ENCODE data around the gene NOL4L.

Gene NOL4L

DNA sequence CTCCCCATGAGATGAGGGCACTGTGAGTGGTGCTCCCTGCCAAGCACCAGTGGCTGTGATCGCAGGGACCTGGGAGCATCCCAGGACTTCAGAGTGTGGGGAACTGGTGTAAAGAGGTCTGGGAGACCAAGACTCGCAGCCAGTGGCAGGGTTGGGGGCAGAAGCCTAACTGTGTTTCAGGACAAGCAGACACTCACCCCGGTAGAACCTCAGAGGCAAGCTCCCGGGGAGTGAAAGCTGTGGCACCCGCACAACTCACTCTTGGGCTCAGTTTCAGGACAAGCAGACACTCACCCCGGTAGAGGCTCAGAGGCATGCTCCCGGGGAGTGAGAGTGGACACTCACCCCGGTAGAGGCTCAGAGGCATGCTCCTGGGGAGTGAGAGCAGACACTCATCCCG lies 114.2 kb downstream of the NOL4L start:
- Histone ChIP-seq H3K4me2 (ENCODE audit: low read depth, low read length, poor library complexity, severe bottlenecking) (no peak overlapping the region), H3K4me3 (ENCODE audit: insufficient read depth, low read length, poor library complexity, severe bottlenecking) (no peak overlapping the region), H3K27ac (ENCODE audit: low read depth, low read length) (no peak overlapping the region), H4K20me1 (ENCODE audit: low read depth, low read length) (no peaks in the 10 kb centered on the region), H3K9me2 (replicated peaks; ENCODE audit: insufficient read depth, low read length) (no peaks in the 10 kb centered on the region), H2AFZ (ENCODE audit: low read depth, low read length, severe bottlenecking) (no peak overlapping the region), H3K9me3 (ENCODE audit: insufficient read depth, low read length) (no peaks in the 10 kb centered on the region), H3K9ac (ENCODE audit: low read length) (no peak overlapping the region), H3F3A (ENCODE audit: insufficient read depth) (no peaks in the 10 kb centered on the region), H3K79me2 (ENCODE audit: insufficient read depth, low read length) (no peaks in the 10 kb centered on the region), H3K36me3 (ENCODE audit: low read length) (no peaks in the 10 kb centered on the region), H3K27me3 (ENCODE audit: low read length) (no peaks in the 10 kb centered on the region)
- no peak for TF ChIP-seq EZH2phosphoT487 (conservative IDR thresholded peaks at IDR 0.05; ENCODE audit: low read length)

GRCh38 chr20:32470025-32470861 lies 114.9 kb downstream of the NOL4L start:
- no peak for TF ChIP-seq EZH2phosphoT487 (conservative IDR thresholded peaks at IDR 0.05; ENCODE audit: low read length)
- TF ChIP-seq, protein P1, sequence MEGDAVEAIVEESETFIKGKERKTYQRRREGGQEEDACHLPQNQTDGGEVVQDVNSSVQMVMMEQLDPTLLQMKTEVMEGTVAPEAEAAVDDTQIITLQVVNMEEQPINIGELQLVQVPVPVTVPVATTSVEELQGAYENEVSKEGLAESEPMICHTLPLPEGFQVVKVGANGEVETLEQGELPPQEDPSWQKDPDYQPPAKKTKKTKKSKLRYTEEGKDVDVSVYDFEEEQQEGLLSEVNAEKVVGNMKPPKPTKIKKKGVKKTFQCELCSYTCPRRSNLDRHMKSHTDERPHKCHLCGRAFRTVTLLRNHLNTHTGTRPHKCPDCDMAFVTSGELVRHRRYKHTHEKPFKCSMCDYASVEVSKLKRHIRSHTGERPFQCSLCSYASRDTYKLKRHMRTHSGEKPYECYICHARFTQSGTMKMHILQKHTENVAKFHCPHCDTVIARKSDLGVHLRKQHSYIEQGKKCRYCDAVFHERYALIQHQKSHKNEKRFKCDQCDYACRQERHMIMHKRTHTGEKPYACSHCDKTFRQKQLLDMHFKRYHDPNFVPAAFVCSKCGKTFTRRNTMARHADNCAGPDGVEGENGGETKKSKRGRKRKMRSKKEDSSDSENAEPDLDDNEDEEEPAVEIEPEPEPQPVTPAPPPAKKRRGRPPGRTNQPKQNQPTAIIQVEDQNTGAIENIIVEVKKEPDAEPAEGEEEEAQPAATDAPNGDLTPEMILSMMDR (IDR thresholded peaks at IDR 0.05; ENCODE audit: insufficient read depth, low read length, poor library complexity, severe bottlenecking), result peak; percentile 49
- Histone ChIP-seq H3K79me2 (ENCODE audit: insufficient read depth, low read length) (no peaks in the 10 kb centered on the region), H3K9me2 (replicated peaks; ENCODE audit: insufficient read depth, low read length) (no peaks in the 10 kb centered on the region), H3K27me3 (ENCODE audit: low read length) (no peaks in the 10 kb centered on the region), H4K20me1 (ENCODE audit: low read depth, low read length) (no peaks in the 10 kb centered on the region), H3F3A (ENCODE audit: insufficient read depth) (no peaks in the 10 kb centered on the region), H3K27ac (ENCODE audit: low read depth, low read length) (no peak overlapping the region), H2AFZ (ENCODE audit: low read depth, low read length, severe bottlenecking) (no peak overlapping the region), H3K9me3 (ENCODE audit: insufficient read depth, low read length) (no peaks in the 10 kb centered on the region), H3K36me3 (ENCODE audit: low read length) (no peaks in the 10 kb centered on the region), H3K4me3 (ENCODE audit: insufficient read depth, low read length, poor library complexity, severe bottlenecking) (no peak overlapping the region), H3K4me2 (ENCODE audit: low read depth, low read length, poor library complexity, severe bottlenecking) (no peak overlapping the region), H3K9ac (ENCODE audit: low read length) (no peak overlapping the region)

GRCh38 chr20:32468860-32469259 lies 116.3 kb downstream of the NOL4L start:
- no peak overlapping the region for H3K4me2 ChIP-seq (ENCODE audit: low read depth, low read length, poor library complexity, severe bottlenecking)

GRCh38 chr20:32468313-32468640 lies 116.9 kb downstream of the NOL4L start:
- Histone ChIP-seq H3K36me3 (ENCODE audit: low read length) (no peaks in the 10 kb centered on the region), H3K4me2 (ENCODE audit: low read depth, low read length, poor library complexity, severe bottlenecking) (no peak overlapping the region), H3K9me2 (replicated peaks; ENCODE audit: insufficient read depth, low read length) (no peaks in the 10 kb centered on the region), H3K79me2 (ENCODE audit: insufficient read depth, low read length) (no peaks in the 10 kb centered on the region), H3K9me3 (ENCODE audit: insufficient read depth, low read length) (no peaks in the 10 kb centered on the region), H3K27me3 (ENCODE audit: low read length) (no peaks in the 10 kb centered on the region), H3K27ac (ENCODE audit: low read depth, low read length) (no peak overlapping the region), H2AFZ (ENCODE audit: low read depth, low read length, severe bottlenecking) (no peak overlapping the region), H4K20me1 (ENCODE audit: low read depth, low read length) (no peaks in the 10 kb centered on the region), H3F3A (ENCODE audit: insufficient read depth) (no peaks in the 10 kb centered on the region), H3K4me3 (ENCODE audit: insufficient read depth, low read length, poor library complexity, severe bottlenecking) (no peak overlapping the region), H3K9ac (ENCODE audit: low read length) (no peak overlapping the region)
- no peak for TF ChIP-seq EZH2phosphoT487 (conservative IDR thresholded peaks at IDR 0.05; ENCODE audit: low read length)
- TF ChIP-seq, protein P1 (IDR thresholded peaks at IDR 0.05; ENCODE audit: insufficient read depth, low read length, poor library complexity, severe bottlenecking), result no peak

More at GRCh38 chr20:32468860-32469259, 116.3 kb downstream of the NOL4L start:
- Histone ChIP-seq H3F3A (ENCODE audit: insufficient read depth) (no peaks in the 10 kb centered on the region), H3K27ac (ENCODE audit: low read depth, low read length) (no peak overlapping the region), H2AFZ (ENCODE audit: low read depth, low read length, severe bottlenecking) (no peak overlapping the region), H3K9me3 (ENCODE audit: insufficient read depth, low read length) (no peaks in the 10 kb centered on the region), H3K4me3 (ENCODE audit: insufficient read depth, low read length, poor library complexity, severe bottlenecking) (no peak overlapping the region), H3K9me2 (replicated peaks; ENCODE audit: insufficient read depth, low read length) (no peaks in the 10 kb centered on the region), H3K9ac (ENCODE audit: low read length) (no peak overlapping the region), H3K79me2 (ENCODE audit: insufficient read depth, low read length) (no peaks in the 10 kb centered on the region), H3K27me3 (ENCODE audit: low read length) (no peaks in the 10 kb centered on the region), H4K20me1 (ENCODE audit: low read depth, low read length) (no peaks in the 10 kb centered on the region), H3K36me3 (ENCODE audit: low read length) (no peaks in the 10 kb centered on the region)
- TF ChIP-seq, protein P1 (IDR thresholded peaks at IDR 0.05; ENCODE audit: insufficient read depth, low read length, poor library complexity, severe bottlenecking), result no peak
- TF ChIP-seq EZH2phosphoT487 (conservative IDR thresholded peaks at IDR 0.05; ENCODE audit: low read length), result no peak
